IPS-18c (cell line): ENCODE measurements around the gene OPN4.

Experiments
- H3K4me3 ChIP-seq: 2 replicates; pipeline ENCODE4 v1.7.0; 2013; ENCODE audit warnings: low read depth, mild to moderate bottlenecking, low read length, moderate library complexity; ENCODE audit not compliant: insufficient read depth
- H3K9me3 ChIP-seq: one replicate; pipeline ENCODE4 v1.6.1; 2013; ENCODE audit warnings: mild to moderate bottlenecking, low read length, moderate library complexity; ENCODE audit not compliant: control insufficient read depth, insufficient read depth

The OPN4 gene

GRCh38 chr10:86657396-86658011 is 3.2 kb downstream of the OPN4 start:
- H3K4me3 ChIP-seq = no peak overlapping the region

GRCh38 chr10:86658261-86658741 is 4.0 kb downstream of the OPN4 start:
- Histone ChIP-seq H3K9me3 (no peaks in the 10 kb centered on the region), H3K4me3 (no peak overlapping the region)

More at GRCh38 chr10:86657396-86658011, 3.2 kb downstream of the OPN4 start:
- H3K9me3 ChIP-seq = no peaks in the 10 kb centered on the region

GRCh38 chr10:86658751-86659150 is 4.4 kb downstream of the OPN4 start:
- no peaks in the 10 kb centered on the region for H3K9me3 ChIP-seq
- no peak overlapping the region for H3K4me3 ChIP-seq

GRCh38 chr10:86659161-86659691 is 4.9 kb downstream of the OPN4 start:
- H3K9me3 ChIP-seq = no peaks in the 10 kb centered on the region

GRCh38 chr10:86659721-86660453 is 5.5 kb downstream of the OPN4 start:
- Histone ChIP-seq H3K4me3 (no peak overlapping the region), H3K9me3 (no peaks in the 10 kb centered on the region)

More at GRCh38 chr10:86659161-86659691, 4.9 kb downstream of the OPN4 start:
- no peak overlapping the region for H3K4me3 ChIP-seq

- no peak overlapping the region for H3K4me3 ChIP-seq
- H3K9me3 ChIP-seq = no peaks in the 10 kb centered on the region
These were observed 7.0 kb downstream of the OPN4 start for GRCh38 chr10:86661161-86662025.

GRCh38 chr10:86662186-86663045 is 8.1 kb downstream of the OPN4 start:
- Histone ChIP-seq H3K4me3 (no peak overlapping the region), H3K9me3 (no peaks in the 10 kb centered on the region)

GRCh38 chr10:86663046-86663345 is 8.6 kb downstream of the OPN4 start:
- Histone ChIP-seq H3K9me3 (no peaks in the 10 kb centered on the region), H3K4me3 (no peak overlapping the region)

- H3K4me3 ChIP-seq = no peak overlapping the region
- no peaks in the 10 kb centered on the region for H3K9me3 ChIP-seq
These were observed 9.4 kb downstream of the OPN4 start for GRCh38 chr10:86663576-86664339.

GRCh38 chr10:86664341-86665217 is 10.2 kb downstream of the OPN4 start:
- H3K4me3 ChIP-seq = no peak overlapping the region
- no peaks in the 10 kb centered on the region for H3K9me3 ChIP-seq

GRCh38 chr10:86665218-86665607 is 10.9 kb downstream of the OPN4 start:
- Histone ChIP-seq H3K9me3 (no peaks in the 10 kb centered on the region), H3K4me3 (no peak overlapping the region)

- H3K9me3 ChIP-seq = no peaks in the 10 kb centered on the region
- no peak overlapping the region for H3K4me3 ChIP-seq
These were observed 11.5 kb downstream of the OPN4 start for GRCh38 chr10:86665868-86666267.

- Histone ChIP-seq H3K9me3 (no peaks in the 10 kb centered on the region), H3K4me3 (no peak overlapping the region)
These were observed 12.2 kb downstream of the OPN4 start for GRCh38 chr10:86666538-86666937.

- Histone ChIP-seq H3K9me3 (no peaks in the 10 kb centered on the region), H3K4me3 (no peak overlapping the region)
These were observed 13.3 kb downstream of the OPN4 start for GRCh38 chr10:86667421-86668181.
